ENCODE measurements around the gene PCDHB9.

DNA sequence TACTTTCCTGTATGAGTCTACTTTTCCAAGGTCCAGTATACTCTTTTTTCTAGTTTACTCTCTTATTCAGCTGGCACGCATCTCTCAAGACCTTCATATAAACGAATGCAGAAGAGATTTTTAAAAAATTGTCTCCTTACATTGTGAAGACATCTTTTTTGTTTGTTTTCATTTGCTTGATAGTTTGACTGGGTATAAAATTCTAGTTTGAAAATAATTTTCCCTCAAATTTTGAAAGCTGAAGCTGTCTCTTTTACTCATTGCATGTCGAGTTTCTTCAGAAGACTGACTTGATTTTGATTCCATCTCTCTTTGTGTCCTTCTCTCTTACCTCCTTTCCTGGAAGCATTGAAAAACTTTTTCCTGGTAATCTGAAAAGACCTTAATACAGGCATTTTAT lies 9.4 kb downstream of the PCDHB9 start:
- TF ChIP-seq, protein P1, sequence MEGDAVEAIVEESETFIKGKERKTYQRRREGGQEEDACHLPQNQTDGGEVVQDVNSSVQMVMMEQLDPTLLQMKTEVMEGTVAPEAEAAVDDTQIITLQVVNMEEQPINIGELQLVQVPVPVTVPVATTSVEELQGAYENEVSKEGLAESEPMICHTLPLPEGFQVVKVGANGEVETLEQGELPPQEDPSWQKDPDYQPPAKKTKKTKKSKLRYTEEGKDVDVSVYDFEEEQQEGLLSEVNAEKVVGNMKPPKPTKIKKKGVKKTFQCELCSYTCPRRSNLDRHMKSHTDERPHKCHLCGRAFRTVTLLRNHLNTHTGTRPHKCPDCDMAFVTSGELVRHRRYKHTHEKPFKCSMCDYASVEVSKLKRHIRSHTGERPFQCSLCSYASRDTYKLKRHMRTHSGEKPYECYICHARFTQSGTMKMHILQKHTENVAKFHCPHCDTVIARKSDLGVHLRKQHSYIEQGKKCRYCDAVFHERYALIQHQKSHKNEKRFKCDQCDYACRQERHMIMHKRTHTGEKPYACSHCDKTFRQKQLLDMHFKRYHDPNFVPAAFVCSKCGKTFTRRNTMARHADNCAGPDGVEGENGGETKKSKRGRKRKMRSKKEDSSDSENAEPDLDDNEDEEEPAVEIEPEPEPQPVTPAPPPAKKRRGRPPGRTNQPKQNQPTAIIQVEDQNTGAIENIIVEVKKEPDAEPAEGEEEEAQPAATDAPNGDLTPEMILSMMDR (IDR thresholded peaks at IDR 0.05; ENCODE audit: poor library complexity): no peak
- no peak for TF ChIP-seq EZH2phosphoT487 (IDR thresholded peaks at IDR 0.05; ENCODE audit: low read depth, severe bottlenecking, unreplicated experiment)
